HL-60/S4 (cell line): ENCODE results near the gene CTNNBL1.
"Not testable (repeated sequence)": the region's sequence is repeated elsewhere in the genome, so short reads cannot be mapped to it uniquely, and the experiment has no call there.

Experiments used
- in situ Hi-C: fragments of 300-500 bp; cut with MboI; formaldehyde crosslinking; loops from 2 replicates; pipeline ENCODE4 v1.14.3; 2022; ENCODE audit warnings: low sequenced_read_pairs

The CTNNBL1 gene

DNA sequence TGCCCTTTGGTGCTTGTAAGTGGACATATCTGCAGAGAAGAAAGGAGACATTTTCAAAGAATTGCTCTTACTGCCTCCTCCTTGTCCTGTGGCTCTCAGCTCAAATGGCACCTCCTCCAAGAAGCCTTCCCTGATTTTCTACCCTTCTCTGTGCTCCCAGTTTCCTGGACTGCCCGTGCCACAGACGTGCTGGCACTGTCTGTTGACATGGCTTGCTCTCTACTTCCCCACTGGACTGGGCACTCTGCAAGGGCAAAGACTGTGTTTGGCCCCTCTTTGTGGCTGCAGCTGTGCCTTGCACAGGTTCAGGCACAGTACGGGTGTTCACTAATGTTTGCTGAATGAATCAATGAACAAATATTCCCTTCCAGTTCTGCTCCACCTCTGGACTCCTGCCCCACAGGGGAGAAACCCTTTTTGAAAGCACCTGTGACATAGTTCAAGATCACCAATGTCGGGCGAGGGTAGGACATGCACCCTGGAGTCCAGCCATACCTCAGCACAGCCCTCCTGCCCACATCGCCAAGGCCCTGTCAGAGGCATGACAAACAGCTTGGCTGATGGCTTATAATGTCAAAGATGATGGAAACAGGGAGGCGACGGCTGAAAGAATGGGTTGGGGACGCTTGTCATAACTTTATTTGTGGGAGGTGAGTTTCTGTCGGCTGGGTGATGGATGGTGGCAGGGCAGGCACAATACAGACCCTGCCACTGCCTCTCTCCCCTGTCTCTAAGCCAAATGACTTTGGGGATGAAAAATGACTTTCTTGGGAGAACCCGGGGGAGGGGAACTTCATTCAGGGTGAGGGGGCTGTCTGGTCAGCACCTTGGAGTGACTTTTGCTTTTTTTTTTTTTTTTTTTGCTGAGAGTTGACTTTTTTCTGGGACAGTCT, 15.6 kb upstream of the CTNNBL1 start:
- in situ Hi-C loops, result no loop called here

- in situ Hi-C loops, result not testable (repeated sequence)
Observed at GRCh38 chr20:37679751-37680150, 14.1 kb upstream of the CTNNBL1 start.

DNA sequence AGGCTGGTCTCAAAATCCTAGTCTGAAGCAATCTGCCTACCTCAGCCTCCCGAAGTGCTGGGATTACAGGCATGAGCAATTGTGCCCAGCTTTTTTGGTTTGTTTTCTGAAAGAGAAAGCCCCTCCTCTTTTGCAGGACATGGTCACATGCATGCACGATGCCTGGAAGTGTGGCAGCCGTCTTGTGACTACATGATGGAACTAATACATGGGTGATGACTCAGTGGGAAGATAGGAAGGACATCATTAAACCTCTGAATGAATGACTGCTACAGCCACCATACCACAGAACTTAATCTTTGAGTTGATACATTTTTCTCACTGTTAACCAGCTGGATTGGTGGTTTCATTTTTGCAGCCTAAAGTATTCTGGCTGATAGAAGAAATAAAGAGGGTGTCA, 13.4 kb upstream of the CTNNBL1 start:
- in situ Hi-C loops, result no loop called here

GRCh38 chr20:37681384-37682112, 12.3 kb upstream of the CTNNBL1 start:
- in situ Hi-C loops, result no loop called here

DNA sequence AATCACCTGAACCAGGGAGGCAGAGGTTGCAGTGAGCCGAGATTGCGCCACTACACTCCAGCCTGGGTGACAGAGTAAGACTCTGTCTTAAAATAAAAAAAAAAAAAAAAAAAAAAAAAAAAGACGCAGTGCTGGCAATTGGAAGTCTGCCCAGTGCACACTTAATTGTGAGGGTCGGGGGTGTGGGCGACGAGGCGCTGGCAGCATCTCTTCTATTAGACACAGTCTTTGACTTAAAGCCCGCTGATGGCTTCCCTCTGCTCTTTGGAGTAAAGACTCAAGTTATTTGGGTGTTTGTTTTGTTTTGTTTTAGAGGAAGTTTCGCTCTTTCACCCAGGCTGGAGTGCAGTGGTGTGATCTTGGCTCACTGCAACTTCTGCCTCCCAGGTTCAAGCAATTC, 10.7 kb upstream of the CTNNBL1 start:
- in situ Hi-C loops, result not testable (repeated sequence)

GRCh38 chr20:37686762-37687477, 6.9 kb upstream of the CTNNBL1 start:
- in situ Hi-C loops, result no loop called here

- in situ Hi-C loops, result no loop called here
Observed at GRCh38 chr20:37687478-37687805, 6.4 kb upstream of the CTNNBL1 start.

DNA sequence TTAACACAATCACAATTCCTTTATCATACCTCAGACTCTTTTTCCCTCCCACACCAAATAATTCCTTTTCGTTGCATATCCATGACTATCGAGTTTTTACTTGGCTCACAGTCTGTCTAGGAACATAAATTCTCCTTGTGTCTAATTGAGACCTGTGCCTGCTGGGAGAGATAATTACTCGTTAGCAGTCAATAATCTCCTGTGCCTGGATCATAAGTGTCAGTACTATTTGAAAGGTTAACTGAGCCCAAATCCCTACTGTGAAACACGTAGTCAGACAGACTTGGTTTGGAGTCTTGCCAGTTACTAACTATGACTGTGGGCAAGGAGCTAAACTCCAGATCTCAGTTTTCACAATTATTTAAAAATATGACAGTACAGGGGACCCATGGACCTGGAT, 5.7 kb upstream of the CTNNBL1 start:
- in situ Hi-C loops, result no loop called here

DNA sequence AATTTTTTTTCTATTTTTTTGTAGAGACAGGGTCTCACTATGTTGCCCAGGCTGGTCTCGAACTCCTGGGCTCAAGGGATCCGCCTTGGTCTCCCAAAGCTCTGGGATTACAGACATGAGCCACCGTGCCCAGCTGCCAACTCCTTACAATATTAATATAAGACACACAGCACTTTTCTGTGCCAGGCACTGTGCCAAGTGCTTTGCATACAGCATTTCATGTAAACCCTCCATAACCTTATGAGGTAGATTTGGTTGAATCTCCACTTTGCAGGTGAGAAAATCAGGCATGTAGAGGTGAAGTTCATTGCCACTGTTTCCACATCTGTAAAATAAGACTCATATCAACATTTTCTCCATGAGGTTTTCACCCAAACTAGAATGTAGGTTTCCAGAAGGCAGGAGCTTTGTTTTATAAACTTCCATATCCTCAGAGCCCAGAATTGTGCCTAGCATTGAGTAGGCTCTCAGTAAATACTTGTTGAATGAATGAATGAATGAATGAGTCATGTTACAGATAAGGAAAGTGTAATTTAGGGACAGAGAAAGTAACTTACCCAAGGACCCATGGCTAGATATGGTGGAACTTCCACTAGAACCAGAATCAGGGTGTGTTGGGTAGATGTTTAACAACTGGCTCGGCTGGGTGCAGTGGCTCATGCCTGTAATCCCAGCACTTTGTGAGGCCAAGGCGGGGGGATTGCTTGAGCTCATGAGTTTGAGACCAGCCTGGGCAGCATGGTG, 3.0 kb upstream of the CTNNBL1 start:
- in situ Hi-C loops, result no loop called here

GRCh38 chr20:37692459-37693166, 1.2 kb upstream of the CTNNBL1 start:
- in situ Hi-C loops, result no loop called here

DNA sequence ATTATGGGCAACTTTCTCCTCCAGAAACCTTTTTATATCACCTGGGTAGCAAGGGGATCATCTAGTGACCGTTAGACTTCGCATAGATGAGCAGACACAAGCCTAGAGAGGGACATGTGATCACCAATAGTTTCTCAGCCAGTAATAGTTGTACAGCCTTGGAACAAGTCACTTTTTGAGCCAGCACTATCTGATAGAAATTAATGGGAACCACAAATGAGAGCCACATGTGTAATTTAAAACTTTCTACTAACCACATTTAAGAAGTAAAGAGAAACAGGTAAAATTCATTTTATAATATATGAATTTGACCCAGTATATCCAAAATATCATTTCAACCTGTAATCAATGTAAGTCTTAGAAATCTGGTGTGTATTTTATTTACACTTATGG, 592 bp upstream of the CTNNBL1 start:
- in situ Hi-C loops, result no loop called here

- in situ Hi-C loops, result no loop called here
Observed at GRCh38 chr20:37695684-37696342, 2.0 kb downstream of the CTNNBL1 start.

- in situ Hi-C loops, result no loop called here
Observed at GRCh38 chr20:37697314-37697713, 3.5 kb downstream of the CTNNBL1 start.

DNA sequence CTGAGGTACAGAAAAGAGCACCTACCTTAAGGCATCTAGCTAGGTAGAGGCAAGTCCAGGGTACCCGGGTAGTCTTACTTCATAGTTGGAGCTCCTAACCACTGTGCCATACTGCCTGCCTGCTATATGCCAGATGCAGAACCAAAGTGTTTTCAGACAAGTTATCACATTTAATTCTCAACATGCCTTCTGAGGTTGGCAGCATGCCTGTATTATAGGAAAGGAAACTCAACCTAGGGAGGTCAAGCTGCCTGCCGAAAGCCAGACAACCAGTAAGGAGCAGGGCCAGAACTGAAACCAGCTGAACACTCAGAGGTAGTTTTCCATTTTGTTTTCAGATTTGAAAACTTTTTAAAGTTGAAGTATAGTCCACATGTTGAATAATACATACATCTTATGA, 5.4 kb downstream of the CTNNBL1 start:
- in situ Hi-C loops, result no loop called here

- in situ Hi-C loops, result no loop called here
Observed at GRCh38 chr20:37700301-37700700, 6.5 kb downstream of the CTNNBL1 start.

- in situ Hi-C loops, result not testable (repeated sequence)
Observed at GRCh38 chr20:37701676-37702075, 7.8 kb downstream of the CTNNBL1 start.

GRCh38 chr20:37702403-37703034, 8.7 kb downstream of the CTNNBL1 start:
- in situ Hi-C loops, result no loop called here

DNA sequence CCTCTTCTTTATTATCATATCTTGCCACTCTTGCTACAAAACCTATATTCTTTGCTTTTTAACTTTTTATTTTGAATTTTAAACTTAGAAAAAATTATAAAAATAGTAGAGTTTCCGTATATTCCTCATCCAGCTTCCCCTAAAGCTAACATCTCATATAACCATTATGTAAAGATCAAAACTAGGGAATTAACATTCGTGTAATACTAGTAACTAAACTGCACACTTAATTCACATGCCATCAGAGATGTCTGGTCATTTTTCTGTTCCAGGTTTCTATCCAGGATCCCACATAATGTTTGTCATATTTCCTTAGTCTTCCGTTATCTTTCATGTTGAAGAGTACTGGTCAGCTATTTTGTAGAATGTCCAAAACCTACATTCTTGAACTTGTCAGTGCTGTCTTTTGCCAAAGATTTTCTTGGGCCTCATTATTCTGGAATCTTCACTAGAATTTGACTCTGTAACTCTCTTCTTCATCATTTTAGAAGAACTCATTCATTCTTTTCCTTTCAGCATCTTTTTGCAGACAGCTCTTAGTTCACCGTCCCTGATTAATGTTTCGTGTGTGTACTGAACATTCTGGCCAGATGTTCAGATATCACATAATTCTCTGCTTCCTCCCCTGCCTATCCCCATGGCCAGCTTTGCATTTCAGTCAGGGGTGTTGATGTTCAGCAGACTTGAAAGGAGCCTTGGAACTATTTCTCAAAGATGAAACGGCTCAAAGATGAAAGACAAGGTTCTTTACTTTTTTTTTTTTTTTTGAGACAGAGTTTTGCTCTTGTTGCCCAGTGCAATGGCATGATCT, 9.4 kb downstream of the CTNNBL1 start:
- in situ Hi-C loops, result no loop called here

GRCh38 chr20:37704955-37705354, 11.1 kb downstream of the CTNNBL1 start:
- in situ Hi-C loops, result no loop called here
